ENCODE data around the gene BRICD5.
A peak's percentile ranks its signal among the peaks of the same experiment; 100 is the strongest.

The BRICD5 gene

GRCh38 chr16:2196162-2196980 lies 14.3 kb downstream of the BRICD5 start, which contains the start of gene CASKIN1:
TSS of gene CASKIN1 (minus strand) at chr16:2196605. CDS start at chr16:2196432, 173 bp downstream.
- DNase-seq, result no peak

GRCh38 chr16:2195322-2196161 lies 15.1 kb downstream of the BRICD5 start:
- no peak for DNase-seq

GRCh38 chr16:2194852-2195321 lies 15.8 kb downstream of the BRICD5 start:
- peak; percentile 52 for DNase-seq

- DNase-seq, result no peak
Observed at GRCh38 chr16:2194166-2194834, 16.4 kb downstream of the BRICD5 start.

- no peak for DNase-seq
Observed at GRCh38 chr16:2191446-2191706, 19.3 kb downstream of the BRICD5 start.

- no peak for DNase-seq
Observed at GRCh38 chr16:2190659-2191445, 19.8 kb downstream of the BRICD5 start.

GRCh38 chr16:2190002-2190658 lies 20.5 kb downstream of the BRICD5 start:
- DNase-seq, result no peak

GRCh38 chr16:2189252-2189893 lies 21.3 kb downstream of the BRICD5 start:
- DNase-seq, result no peak

GRCh38 chr16:2188395-2188794 lies 22.3 kb downstream of the BRICD5 start:
- no peak for DNase-seq

- DNase-seq, result no peak
Observed at GRCh38 chr16:2187212-2187611, 23.5 kb downstream of the BRICD5 start.

- no peak for DNase-seq
Observed at GRCh38 chr16:2186505-2186904, 24.2 kb downstream of the BRICD5 start.

- no peak for DNase-seq
Observed at GRCh38 chr16:2186064-2186463, 24.6 kb downstream of the BRICD5 start.

GRCh38 chr16:2184962-2185361 lies 25.7 kb downstream of the BRICD5 start:
- no peak for DNase-seq

GRCh38 chr16:2184346-2184745 lies 26.3 kb downstream of the BRICD5 start:
- DNase-seq, result no peak

GRCh38 chr16:2183671-2184070 lies 27.0 kb downstream of the BRICD5 start:
- DNase-seq, result no peak

GRCh38 chr16:2181952-2182351 lies 28.7 kb downstream of the BRICD5 start:
- DNase-seq, result no peak

- DNase-seq, result no peak
Observed at GRCh38 chr16:2180962-2181923, 29.4 kb downstream of the BRICD5 start.

- no peak for DNase-seq
Observed at GRCh38 chr16:2180461-2180860, 30.2 kb downstream of the BRICD5 start.

- DNase-seq, result no peak
Observed at GRCh38 chr16:2179576-2179975, 31.1 kb downstream of the BRICD5 start.

GRCh38 chr16:2179107-2179501 lies 31.6 kb downstream of the BRICD5 start:
- DNase-seq, result no peak

Data from activated naive CD4-positive, alpha-beta T cell treated with Interleukin-2 at 50 U/mL for 16 hours (primary cell).